Non-pigmented ciliary epithelial cell (primary cell): Measurements from ENCODE around the gene JUP.

Experiments used
- DNase-seq: peaks from one replicate; pipeline ENCODE4 v3.0.0-alpha.2; 2010; ENCODE audit warnings: low read depth

Gene JUP

GRCh38 chr17:41810659-41811548 lies 24.4 kb upstream of the JUP start:
- no peak for DNase-seq

DNA sequence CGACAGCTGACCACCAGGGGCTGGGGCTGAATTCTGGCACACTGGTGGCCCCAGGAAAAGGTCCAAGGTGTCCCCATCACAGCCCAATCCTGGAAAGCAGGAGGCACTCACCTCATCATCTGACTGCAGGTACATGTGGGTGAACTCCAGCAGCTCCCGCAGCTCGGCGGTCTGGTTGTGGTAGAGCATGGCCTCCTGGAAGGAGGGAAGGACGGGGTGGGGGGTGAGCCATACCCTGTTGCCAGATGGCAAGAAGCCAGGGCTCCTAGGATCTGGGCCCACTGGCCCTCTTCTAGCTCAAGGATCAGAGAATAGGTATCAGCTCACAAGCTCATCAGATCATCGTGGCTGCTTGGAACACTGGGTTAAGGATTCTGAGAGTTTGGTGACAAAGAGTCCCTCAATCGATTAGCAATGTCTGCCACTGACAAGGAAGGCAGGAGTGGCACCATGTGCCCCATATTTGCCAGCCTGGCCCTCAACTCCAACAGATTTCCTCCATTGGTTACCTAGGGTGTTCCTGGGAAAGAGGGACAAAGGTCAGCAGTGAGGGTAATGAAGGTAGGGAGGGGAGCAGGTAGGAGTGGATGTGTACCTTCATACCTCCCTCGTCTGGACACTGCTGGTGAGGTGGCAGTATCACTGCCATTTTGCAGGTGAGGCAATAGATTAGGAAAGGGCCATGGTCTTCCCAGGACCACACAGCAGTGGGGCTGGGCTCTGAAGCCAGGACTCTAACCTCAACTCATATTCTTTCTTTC lies 20.4 kb upstream of the JUP start:
- no peak for DNase-seq

DNA sequence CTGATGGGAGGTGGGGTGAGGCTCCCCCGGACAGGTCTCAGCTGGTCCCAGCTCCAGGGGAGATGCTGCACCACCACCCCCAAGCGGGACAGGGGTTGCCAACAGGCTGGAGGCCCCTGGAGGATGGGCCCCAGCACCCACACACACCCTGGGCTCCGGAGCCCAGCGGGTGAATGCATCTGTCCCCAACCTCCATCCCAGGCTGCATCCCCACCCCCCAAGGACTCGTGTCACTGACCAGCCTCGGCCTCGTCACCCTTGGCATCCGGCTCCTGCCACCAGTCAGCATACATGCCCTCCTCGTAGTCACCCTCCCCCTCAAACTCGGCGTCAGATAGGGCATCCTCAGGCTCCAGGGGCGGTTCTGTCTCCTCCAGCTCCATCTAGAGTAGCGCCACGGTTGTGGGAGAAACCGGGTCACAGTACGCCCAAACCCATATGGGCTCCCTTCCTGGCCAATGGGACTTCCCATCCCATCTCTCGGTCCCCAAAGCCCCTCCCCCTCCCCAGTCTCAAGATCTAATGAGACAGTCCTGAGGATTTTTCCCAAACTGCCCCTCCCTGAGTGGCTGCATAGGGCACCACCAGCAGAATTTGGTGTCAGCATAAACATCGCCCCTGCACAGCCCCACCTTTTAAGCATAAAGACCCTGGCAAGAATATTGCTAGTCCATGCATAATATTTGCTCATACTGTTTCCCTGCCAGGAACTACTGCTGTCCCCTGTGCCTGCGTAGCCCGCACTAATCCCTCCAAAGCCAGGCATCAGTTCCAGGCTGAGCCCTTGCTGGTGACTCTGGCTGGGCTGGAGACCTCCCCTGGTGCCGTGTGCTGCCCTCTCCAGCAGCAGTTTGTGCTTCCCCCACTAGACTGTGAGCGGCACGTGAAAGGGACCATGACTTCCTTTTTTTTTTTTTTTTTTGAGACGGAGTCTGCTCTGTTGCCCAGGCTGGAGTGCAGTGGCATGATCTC lies 16.8 kb upstream of the JUP start:
- DNase-seq, result no peak

- DNase-seq, result no peak
Measured at GRCh38 chr17:41801374-41802271, 15.1 kb upstream of the JUP start.

DNA sequence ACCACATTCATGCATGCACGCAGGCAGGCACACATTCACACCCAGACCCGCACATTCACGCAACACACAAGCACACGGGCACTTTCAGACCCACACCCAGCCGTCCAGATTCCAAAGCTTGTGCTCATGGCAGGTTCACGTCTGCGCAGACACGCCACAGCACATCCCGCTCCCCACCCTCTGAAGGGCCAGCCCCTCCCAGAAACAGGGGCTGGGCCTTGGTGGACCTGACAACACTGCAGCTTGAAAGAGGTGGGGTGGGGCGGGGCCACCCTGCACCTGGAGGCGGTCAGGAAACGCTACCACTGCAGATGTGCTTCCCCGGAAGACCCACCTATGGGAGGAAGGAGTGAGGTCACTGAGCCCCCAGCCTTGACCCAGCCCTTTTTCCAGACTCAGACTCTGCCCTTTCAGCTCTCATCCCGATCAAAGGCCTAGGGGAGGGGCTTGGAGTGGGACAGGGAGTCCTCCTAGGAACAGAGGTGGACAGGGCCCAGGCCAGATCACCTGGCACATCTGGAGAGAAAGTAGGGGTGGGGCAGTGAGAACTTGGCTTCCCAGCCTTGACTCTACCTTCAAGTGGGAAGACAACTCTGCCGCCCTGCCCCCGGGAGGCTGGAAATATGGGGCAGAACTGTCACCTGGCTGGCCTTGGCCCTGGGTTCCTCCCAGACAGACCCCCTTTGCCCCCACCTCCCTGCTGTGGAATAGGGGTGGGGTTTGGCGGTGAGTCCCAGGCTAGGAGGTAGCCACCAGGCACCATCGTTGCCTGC lies 14.3 kb upstream of the JUP start:
- no peak for DNase-seq

GRCh38 chr17:41799366-41799765 lies 12.9 kb upstream of the JUP start:
- no peak for DNase-seq

DNA sequence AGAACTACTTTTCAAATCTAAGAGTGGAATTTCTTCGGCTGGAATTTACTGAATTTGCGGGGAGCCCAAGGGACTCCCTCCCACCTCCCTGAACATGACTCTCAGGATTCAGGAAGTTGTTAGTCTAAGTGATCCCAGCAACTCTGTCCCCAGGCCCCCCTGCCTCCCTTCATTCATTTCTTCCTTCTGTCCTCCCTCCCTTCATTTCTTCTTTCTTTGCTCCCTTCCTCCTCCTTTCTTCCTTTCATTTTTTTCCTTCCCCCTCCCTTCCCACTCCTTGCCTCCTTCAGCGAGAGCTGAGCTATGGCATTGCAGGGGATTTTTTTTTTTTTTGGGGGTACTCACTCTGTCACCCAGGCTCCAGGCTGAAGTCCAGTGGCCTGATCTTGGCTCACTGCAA lies 10.9 kb upstream of the JUP start:
- DNase-seq, result no peak

DNA sequence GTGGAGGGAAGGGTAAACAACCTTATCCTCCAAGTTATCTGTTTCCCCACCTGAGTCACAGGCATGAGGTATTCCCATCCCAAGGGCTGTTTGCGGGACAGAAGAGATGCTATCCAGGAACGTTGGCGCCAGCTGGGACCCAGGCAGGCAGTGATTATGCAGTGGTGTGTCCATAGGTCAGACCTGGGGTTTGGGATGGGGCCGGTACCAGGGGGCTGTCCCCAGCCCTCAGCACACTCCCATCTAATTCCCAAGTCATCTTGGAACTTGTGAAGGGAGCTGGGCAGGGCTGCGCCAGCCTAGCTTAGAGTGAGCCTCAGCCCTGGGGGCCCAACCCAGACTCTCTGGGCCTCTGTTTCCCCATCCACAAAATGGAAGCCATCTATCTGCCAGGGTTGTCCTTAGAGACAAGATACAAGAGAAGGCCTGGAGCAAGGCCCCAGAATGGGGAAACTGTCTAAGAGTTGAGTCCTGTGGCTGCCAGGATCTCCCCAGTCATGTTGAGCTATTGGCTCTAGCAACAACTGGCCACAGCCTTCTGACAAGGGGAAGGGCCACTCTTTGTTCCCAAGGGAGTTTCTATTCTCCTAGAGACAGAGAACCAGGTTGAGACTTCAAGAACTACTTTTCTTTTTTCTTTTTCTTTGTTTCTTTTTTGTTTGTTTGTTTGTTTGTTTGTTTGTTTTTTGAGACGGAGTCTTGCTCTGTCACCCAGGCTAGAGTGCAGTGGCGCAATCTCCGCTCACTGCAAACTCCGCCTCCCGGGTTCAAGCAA lies 9.8 kb upstream of the JUP start:
- no peak for DNase-seq

- no peak for DNase-seq
Measured at GRCh38 chr17:41794540-41794975, 8.0 kb upstream of the JUP start.

GRCh38 chr17:41793784-41794539 lies 7.5 kb upstream of the JUP start:
- no peak for DNase-seq

DNA sequence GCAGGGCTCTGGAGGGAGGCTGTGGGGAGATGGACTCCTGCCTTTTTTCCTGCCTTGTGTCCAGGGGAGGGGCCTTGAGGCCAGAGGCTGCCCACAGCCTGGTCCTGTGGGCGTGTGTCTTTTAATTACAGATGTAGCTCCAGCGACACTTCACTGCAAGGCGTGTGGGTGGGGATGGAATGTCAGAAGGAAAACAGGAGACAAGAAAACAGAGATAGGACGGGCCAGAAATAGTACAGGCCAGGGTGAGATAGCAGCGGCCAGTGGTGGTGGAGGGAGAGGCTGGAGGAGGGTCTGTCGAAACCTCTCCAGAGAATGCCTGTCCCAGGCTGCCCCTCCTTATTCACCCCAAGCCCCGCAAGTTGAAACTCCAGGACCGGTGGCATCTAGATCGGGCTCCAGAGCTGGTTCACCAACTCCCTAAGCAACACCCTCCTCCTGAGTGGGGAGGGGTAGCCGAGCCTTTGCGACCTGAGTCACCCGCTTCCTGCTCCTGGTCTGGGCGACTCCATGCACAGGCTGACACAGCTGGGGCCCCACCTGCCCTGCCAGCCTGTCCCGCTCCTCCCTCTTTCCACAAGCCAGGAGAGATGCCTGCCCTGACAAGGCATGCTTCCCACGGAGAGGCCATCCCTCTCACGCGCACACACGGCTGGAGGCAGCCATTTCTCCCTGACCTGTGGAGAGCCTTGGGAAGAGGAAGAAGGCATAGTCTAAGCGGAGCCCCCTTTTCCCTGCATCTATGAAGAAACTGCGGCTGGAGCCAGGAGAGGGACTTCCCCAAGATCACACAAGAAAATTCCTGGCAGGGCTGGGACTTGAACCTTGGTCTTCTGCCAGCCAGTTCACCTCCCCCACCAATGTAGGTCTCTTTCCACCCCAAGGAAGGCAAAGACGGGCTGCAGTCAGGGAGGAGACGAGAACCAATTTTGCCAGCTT lies 6.6 kb upstream of the JUP start:
- DNase-seq, result no peak

- no peak for DNase-seq
Measured at GRCh38 chr17:41787021-41787418, 509 bp upstream of the JUP start.

GRCh38 chr17:41785859-41786226 lies 668 bp downstream of the JUP start:
- DNase-seq, result no peak

GRCh38 chr17:41785091-41785858 lies 1.2 kb downstream of the JUP start:
- DNase-seq, result no peak

GRCh38 chr17:41784207-41784744 lies 2.2 kb downstream of the JUP start:
- no peak for DNase-seq

GRCh38 chr17:41782142-41782541 lies 4.4 kb downstream of the JUP start:
- no peak for DNase-seq
